Measurements from ENCODE around the gene SLC8A3. TPM values are rescaled to one million over a fixed set of nuclear protein-coding genes. Genes with fewer than 3 reads are reported as not detected.
A peak's percentile ranks its signal among the peaks of the same experiment; 100 is the strongest.

Gene SLC8A3
- total and polyA plus RNA-seq, 2 of the 13 experiments (the other 11 are each of a cell fraction or from before 2014, with no cell fraction given) = 0.01 to 0.02 TPM

DNA sequence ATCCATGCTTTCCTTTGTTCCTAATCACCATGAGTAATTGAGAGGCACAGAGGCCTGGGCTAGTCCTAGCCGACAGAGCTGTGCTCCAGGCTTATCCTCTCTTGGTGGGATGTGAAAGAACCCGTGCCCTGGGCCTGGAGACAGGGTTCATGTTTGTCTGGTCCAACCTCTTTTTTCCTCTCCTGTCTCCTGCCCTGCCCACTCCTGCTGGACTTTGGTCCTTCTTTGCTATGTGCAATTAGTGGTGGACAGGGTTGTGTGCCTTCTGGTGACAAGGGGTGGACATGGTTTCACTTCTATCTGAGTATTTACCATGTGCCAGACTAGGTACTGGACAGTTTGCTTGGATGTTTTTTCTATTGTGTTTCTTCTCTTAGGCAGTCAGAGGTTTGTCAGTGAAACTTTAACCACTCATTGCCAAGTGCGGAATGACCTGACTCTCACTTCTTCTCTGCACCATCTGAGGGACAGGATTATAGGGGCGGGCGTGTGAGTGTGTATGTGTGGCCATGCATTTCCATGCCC is 183.4 kb downstream of the SLC8A3 start (continued):
- TF ChIP-seq, protein P1, sequence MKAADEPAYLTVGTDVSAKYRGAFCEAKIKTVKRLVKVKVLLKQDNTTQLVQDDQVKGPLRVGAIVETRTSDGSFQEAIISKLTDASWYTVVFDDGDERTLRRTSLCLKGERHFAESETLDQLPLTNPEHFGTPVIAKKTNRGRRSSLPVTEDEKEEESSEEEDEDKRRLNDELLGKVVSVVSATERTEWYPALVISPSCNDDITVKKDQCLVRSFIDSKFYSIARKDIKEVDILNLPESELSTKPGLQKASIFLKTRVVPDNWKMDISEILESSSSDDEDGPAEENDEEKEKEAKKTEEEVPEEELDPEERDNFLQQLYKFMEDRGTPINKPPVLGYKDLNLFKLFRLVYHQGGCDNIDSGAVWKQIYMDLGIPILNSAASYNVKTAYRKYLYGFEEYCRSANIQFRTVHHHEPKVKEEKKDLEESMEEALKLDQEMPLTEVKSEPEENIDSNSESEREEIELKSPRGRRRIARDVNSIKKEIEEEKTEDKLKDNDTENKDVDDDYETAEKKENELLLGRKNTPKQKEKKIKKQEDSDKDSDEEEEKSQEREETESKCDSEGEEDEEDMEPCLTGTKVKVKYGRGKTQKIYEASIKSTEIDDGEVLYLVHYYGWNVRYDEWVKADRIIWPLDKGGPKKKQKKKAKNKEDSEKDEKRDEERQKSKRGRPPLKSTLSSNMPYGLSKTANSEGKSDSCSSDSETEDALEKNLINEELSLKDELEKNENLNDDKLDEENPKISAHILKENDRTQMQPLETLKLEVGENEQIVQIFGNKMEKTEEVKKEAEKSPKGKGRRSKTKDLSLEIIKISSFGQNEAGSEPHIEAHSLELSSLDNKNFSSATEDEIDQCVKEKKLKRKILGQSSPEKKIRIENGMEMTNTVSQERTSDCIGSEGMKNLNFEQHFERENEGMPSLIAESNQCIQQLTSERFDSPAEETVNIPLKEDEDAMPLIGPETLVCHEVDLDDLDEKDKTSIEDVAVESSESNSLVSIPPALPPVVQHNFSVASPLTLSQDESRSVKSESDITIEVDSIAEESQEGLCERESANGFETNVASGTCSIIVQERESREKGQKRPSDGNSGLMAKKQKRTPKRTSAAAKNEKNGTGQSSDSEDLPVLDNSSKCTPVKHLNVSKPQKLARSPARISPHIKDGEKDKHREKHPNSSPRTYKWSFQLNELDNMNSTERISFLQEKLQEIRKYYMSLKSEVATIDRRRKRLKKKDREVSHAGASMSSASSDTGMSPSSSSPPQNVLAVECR (CRISPR knock-in tag; IDR thresholded peaks at IDR 0.05; ENCODE audit: borderline replicate concordance) = peak; percentile 73; the same call in 1 of the 2 replicates
- TF ChIP-seq HES4 (CRISPR knock-in tag; IDR thresholded peaks at IDR 0.05; ENCODE audit: borderline replicate concordance) (no peak), ZBTB1 (CRISPR knock-in tag; IDR thresholded peaks at IDR 0.05; ENCODE audit: borderline replicate concordance) (no peak), FOXO1 (CRISPR knock-in tag; IDR thresholded peaks at IDR 0.05) (peak; percentile 76; the same call in 1 of the 2 replicates), ZNF317 (CRISPR knock-in tag; IDR thresholded peaks at IDR 0.05) (peak; percentile 63; the same call in 1 of the 2 replicates), TBP (CRISPR knock-in tag; IDR thresholded peaks at IDR 0.05) (no peak), FOXP1 (IDR thresholded peaks at IDR 0.05) (no peak), FOXP1 (CRISPR knock-in tag; IDR thresholded peaks at IDR 0.05) (peak; percentile 70), ZFP90 (CRISPR knock-in tag; IDR thresholded peaks at IDR 0.05; ENCODE audit: borderline replicate concordance) (no peak), FOXK2 (IDR thresholded peaks at IDR 0.05) (peak; percentile 74), ZNF644 (CRISPR knock-in tag; IDR thresholded peaks at IDR 0.05; ENCODE audit: low read depth) (peak; percentile 97), ADNP (CRISPR knock-in tag; IDR thresholded peaks at IDR 0.05) (no peak), NFE2L2 (IDR thresholded peaks at IDR 0.05; ENCODE audit: low read length) (no peak), HNRNPLL (IDR thresholded peaks at IDR 0.05; ENCODE audit: low read depth, low read length, poor library complexity, severe bottlenecking) (no peak), IRF2 (CRISPR knock-in tag; IDR thresholded peaks at IDR 0.05) (peak; percentile 97), SALL1 (CRISPR knock-in tag; IDR thresholded peaks at IDR 0.05) (peak; percentile 95), NR1H2 (CRISPR knock-in tag; IDR thresholded peaks at IDR 0.05; ENCODE audit: borderline replicate concordance, low read depth) (no peak), ETV5 (CRISPR knock-in tag; IDR thresholded peaks at IDR 0.05; ENCODE audit: borderline replicate concordance) (peak; percentile 71; the same call in 1 of the 2 replicates), ATF7-NPFF (CRISPR knock-in tag; IDR thresholded peaks at IDR 0.05; ENCODE audit: low read depth) (peak; percentile 16; the same call in 1 of the 2 replicates)
- TF ChIP-seq, protein P2, sequence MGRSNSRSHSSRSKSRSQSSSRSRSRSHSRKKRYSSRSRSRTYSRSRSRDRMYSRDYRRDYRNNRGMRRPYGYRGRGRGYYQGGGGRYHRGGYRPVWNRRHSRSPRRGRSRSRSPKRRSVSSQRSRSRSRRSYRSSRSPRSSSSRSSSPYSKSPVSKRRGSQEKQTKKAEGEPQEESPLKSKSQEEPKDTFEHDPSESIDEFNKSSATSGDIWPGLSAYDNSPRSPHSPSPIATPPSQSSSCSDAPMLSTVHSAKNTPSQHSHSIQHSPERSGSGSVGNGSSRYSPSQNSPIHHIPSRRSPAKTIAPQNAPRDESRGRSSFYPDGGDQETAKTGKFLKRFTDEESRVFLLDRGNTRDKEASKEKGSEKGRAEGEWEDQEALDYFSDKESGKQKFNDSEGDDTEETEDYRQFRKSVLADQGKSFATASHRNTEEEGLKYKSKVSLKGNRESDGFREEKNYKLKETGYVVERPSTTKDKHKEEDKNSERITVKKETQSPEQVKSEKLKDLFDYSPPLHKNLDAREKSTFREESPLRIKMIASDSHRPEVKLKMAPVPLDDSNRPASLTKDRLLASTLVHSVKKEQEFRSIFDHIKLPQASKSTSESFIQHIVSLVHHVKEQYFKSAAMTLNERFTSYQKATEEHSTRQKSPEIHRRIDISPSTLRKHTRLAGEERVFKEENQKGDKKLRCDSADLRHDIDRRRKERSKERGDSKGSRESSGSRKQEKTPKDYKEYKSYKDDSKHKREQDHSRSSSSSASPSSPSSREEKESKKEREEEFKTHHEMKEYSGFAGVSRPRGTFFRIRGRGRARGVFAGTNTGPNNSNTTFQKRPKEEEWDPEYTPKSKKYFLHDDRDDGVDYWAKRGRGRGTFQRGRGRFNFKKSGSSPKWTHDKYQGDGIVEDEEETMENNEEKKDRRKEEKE (IDR thresholded peaks at IDR 0.05) = no peak
- TF ChIP-seq, protein P3, sequence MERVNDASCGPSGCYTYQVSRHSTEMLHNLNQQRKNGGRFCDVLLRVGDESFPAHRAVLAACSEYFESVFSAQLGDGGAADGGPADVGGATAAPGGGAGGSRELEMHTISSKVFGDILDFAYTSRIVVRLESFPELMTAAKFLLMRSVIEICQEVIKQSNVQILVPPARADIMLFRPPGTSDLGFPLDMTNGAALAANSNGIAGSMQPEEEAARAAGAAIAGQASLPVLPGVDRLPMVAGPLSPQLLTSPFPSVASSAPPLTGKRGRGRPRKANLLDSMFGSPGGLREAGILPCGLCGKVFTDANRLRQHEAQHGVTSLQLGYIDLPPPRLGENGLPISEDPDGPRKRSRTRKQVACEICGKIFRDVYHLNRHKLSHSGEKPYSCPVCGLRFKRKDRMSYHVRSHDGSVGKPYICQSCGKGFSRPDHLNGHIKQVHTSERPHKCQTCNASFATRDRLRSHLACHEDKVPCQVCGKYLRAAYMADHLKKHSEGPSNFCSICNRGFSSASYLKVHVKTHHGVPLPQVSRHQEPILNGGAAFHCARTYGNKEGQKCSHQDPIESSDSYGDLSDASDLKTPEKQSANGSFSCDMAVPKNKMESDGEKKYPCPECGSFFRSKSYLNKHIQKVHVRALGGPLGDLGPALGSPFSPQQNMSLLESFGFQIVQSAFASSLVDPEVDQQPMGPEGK (CRISPR knock-in tag; IDR thresholded peaks at IDR 0.05) = peak; percentile 74
